ENCODE data around the gene GMEB2. TPM values are rescaled to one million over a fixed set of nuclear protein-coding genes. Genes with fewer than 3 reads are reported as not detected.
"Not testable (repeated sequence)": the region's sequence is repeated elsewhere in the genome, so short reads cannot be mapped to it uniquely, and the experiment has no call there.

Gene GMEB2
- total RNA-seq, 1 donor from 2014 or later, result 8.0 TPM

DNA sequence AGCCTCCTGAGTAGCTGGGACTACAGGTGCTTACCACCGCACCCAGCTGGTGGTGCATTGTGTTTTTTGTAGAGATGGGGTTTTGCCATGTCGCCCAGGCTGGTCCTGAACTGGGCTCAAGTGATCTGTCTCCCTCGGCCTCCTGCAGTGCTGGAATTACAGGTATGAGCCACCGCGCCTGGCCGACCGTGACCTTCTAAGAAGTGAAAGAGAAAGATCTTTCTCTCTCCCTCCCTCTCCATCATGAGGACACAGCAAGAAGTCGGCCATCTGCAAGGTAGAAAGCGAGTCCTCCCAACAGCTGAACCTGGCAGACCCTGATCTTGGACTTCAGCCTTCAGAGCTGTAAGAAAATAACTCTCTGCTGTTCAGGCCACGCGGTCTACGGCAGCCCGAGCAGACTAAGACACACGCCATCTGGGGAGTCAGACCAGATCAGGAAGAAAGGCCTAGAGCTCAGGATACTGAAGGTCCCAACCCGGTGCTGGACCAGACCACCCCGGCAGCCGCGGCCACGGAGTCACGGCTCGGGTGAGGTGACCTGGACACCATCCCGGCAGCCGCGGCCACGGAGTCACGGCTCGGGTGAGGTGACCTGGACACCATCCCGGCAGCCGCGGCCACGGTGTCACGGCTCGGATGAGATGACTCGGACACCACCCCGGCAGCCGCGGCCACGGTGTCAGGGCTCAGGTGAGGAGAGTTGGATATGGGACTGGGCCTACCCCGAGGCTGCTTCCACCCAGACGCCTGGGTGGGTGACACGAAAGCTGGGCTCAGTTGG is 9.6 kb downstream of the GMEB2 start:
- Histone ChIP-seq H3K79me2 (ENCODE audit: low read depth) (peaks cover 21% of the 10 kb centered on the region), H2AFZ (replicated peaks) (no peak overlapping the region), H3K4me1 (peaks cover under 1% of the 10 kb centered on the region), H3K36me3 (no peaks in the 10 kb centered on the region), H3K4me2 (no peak overlapping the region), H3F3A (ENCODE audit: low read depth) (no peaks in the 10 kb centered on the region), H3K9me3 (ENCODE audit: low read depth) (no peaks in the 10 kb centered on the region), H3K4me3 (no peak overlapping the region), H3K9ac (no peak overlapping the region), H4K20me1 (ENCODE audit: low read depth) (peaks cover 11% of the 10 kb centered on the region), H3K27ac (no peak overlapping the region), H3K27me3 (no peaks in the 10 kb centered on the region)
- Mint-ChIP-seq H3K4me3 (no peak overlapping the region), H3K9me3 (peaks cover 5% of the 10 kb centered on the region), H3K27ac (no peak overlapping the region), H3K4me1 (peaks cover 11% of the 10 kb centered on the region), H3K36me3 (peaks cover 49% of the 10 kb centered on the region), H3K27me3 (ENCODE audit: insufficient read depth, low read depth) (peaks cover 2% of the 10 kb centered on the region)
- TF ChIP-seq, protein P1, sequence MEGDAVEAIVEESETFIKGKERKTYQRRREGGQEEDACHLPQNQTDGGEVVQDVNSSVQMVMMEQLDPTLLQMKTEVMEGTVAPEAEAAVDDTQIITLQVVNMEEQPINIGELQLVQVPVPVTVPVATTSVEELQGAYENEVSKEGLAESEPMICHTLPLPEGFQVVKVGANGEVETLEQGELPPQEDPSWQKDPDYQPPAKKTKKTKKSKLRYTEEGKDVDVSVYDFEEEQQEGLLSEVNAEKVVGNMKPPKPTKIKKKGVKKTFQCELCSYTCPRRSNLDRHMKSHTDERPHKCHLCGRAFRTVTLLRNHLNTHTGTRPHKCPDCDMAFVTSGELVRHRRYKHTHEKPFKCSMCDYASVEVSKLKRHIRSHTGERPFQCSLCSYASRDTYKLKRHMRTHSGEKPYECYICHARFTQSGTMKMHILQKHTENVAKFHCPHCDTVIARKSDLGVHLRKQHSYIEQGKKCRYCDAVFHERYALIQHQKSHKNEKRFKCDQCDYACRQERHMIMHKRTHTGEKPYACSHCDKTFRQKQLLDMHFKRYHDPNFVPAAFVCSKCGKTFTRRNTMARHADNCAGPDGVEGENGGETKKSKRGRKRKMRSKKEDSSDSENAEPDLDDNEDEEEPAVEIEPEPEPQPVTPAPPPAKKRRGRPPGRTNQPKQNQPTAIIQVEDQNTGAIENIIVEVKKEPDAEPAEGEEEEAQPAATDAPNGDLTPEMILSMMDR (IDR thresholded peaks at IDR 0.05), result no peak
- TF ChIP-seq EZH2 (IDR thresholded peaks at IDR 0.05) (no peak), EZH2phosphoT487 (IDR thresholded peaks at IDR 0.05) (no peak)
- no peak for DNase-seq (ENCODE audit: low spot score)

DNA sequence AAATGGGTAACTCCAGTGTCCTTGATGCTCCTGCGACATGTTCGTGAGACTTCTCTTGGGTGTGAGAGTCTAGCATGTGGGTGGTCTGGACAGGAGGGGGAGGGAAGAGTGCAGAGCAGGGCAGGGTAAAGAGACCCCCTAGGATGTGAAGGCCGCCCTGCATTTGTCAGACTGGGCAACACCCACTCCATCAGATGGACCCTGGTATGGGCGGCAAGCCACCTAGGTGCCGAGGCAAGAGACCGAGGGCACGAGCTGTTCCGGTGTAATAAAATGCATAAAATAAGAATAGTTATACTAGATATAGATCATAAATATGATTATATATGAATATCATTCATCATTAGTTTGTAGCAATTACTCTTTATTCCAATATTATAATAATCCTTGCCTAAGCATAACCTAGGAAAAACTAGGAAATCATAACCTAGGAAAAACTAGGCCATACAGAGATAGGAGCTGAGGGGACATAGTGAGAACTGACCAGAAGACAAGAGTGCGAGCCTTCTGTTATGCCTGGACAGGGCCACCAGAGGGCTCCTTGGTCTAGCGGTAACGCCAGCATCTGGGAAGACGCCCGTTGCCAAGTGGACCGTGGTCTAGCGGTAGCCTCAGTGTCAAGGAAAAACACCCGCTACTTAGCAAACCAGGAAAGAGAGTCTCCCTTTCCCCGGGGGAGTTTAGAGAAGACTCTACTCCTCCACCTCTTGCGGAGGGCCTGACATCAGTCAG is 12.9 kb downstream of the GMEB2 start:
- TF ChIP-seq, protein P1 (IDR thresholded peaks at IDR 0.05), result peak; percentile 27
- not testable (repeated sequence) for H3K27me3 ChIP-seq; H3K4me3 Mint-ChIP-seq; H3K79me2 ChIP-seq (ENCODE audit: low read depth); H3K4me1 Mint-ChIP-seq; H3K9me3 Mint-ChIP-seq; H3F3A ChIP-seq (ENCODE audit: low read depth); H3K4me2 ChIP-seq; H3K27ac ChIP-seq; H3K27me3 Mint-ChIP-seq (ENCODE audit: insufficient read depth, low read depth); DNase-seq (ENCODE audit: low spot score); H3K27ac Mint-ChIP-seq; H3K4me1 ChIP-seq; H3K36me3 ChIP-seq; H3K9me3 ChIP-seq (ENCODE audit: low read depth); H3K9ac ChIP-seq; H3K4me3 ChIP-seq; H4K20me1 ChIP-seq (ENCODE audit: low read depth); H2AFZ ChIP-seq (replicated peaks)
- peaks cover 47% of the 10 kb centered on the region for H3K36me3 Mint-ChIP-seq

DNA sequence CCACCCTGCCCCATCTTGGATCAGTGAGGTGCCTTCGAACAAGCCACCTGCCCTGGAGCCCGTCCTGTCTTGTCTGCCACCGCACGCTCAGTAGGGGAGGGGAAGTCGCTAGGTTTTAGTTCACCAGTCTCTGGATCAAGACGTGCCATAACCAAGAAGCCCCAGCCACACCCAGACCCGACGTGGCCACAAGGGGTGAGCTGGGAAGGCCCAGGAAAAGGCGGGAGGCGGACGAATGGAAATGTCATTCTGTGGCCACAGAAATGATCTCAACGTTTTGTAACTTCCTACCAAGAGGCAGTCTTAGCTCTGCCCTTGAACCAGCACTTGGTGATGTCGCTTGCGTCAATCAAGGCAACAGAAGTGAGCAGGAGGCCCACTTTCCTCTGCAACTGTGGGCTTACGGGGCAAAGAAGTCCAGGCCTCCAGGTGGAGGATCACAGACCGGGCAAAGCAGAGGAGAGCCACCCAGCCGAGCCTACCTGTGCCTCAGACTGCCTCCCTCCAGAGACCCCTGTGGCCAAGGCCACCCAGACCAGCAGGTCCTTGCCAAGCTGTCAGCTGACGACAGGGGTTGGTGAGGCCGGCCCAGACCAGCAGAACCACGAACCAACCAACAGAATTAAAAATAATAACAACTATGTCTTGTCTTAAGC is 14.5 kb downstream of the GMEB2 start:
- Mint-ChIP-seq H3K4me1 (no peaks in the 10 kb centered on the region), H3K36me3 (peaks cover 36% of the 10 kb centered on the region), H3K9me3 (peaks cover 5% of the 10 kb centered on the region), H3K4me3 (no peak overlapping the region), H3K27ac (no peak overlapping the region), H3K27me3 (ENCODE audit: insufficient read depth, low read depth) (no peaks in the 10 kb centered on the region)
- DNase-seq (ENCODE audit: low spot score), result no peak
- no peak overlapping the region for H3K4me3 ChIP-seq
- no peaks in the 10 kb centered on the region for H3K79me2 ChIP-seq (ENCODE audit: low read depth)
- no peak overlapping the region for H3K4me2 ChIP-seq
- H3K27me3 ChIP-seq, result no peaks in the 10 kb centered on the region
- TF ChIP-seq, protein P1 (IDR thresholded peaks at IDR 0.05), result no peak
- TF ChIP-seq EZH2 (IDR thresholded peaks at IDR 0.05), result no peak
- TF ChIP-seq EZH2phosphoT487 (IDR thresholded peaks at IDR 0.05), result no peak
- H3K9me3 ChIP-seq (ENCODE audit: low read depth), result no peaks in the 10 kb centered on the region
- no peaks in the 10 kb centered on the region for H4K20me1 ChIP-seq (ENCODE audit: low read depth)
- no peak overlapping the region for H3K27ac ChIP-seq
- no peaks in the 10 kb centered on the region for H3F3A ChIP-seq (ENCODE audit: low read depth)
- no peak overlapping the region for H2AFZ ChIP-seq (replicated peaks)
- no peaks in the 10 kb centered on the region for H3K4me1 ChIP-seq
- no peak overlapping the region for H3K9ac ChIP-seq
- no peaks in the 10 kb centered on the region for H3K36me3 ChIP-seq
